Glutamatergic neuron (in vitro differentiated cells): ENCODE measurements around the gene SULT1C3. TPM values are rescaled to one million over a fixed set of nuclear protein-coding genes. Genes with fewer than 3 reads are reported as not detected.

Source experiments
- DNase-seq: peaks from one replicate; pipeline ENCODE4 v3.0.0; 2022
- H3K27ac Mint-ChIP-seq: one replicate; pipeline ENCODE4 v1.8.0; 2020; ENCODE audit warnings: mild to moderate bottlenecking, mixed read lengths, inconsistent platforms; ENCODE audit not compliant: unreplicated experiment
- H3K27me3 Mint-ChIP-seq: one replicate; pipeline ENCODE4 v1.8.0; 2020; ENCODE audit warnings: mild to moderate bottlenecking, moderate library complexity, mixed read lengths, inconsistent platforms; ENCODE audit not compliant: unreplicated experiment
- H3K36me3 Mint-ChIP-seq: one replicate; pipeline ENCODE4 v1.8.0; 2020; ENCODE audit warnings: mild to moderate bottlenecking, mixed read lengths, inconsistent platforms; ENCODE audit not compliant: unreplicated experiment
- H3K4me1 Mint-ChIP-seq: one replicate; pipeline ENCODE4 v1.8.0; 2020; ENCODE audit warnings: mild to moderate bottlenecking, low read depth, mixed read lengths, inconsistent platforms; ENCODE audit not compliant: unreplicated experiment
- H3K4me3 Mint-ChIP-seq: one replicate; pipeline ENCODE4 v1.8.0; 2020; ENCODE audit warnings: mild to moderate bottlenecking, mixed read lengths, inconsistent platforms; ENCODE audit not compliant: unreplicated experiment
- H3K9me3 Mint-ChIP-seq: one replicate; pipeline ENCODE4 v1.8.0; 2020; ENCODE audit warnings: mild to moderate bottlenecking, moderate library complexity, mixed read lengths, inconsistent platforms; ENCODE audit not compliant: unreplicated experiment
- total RNA-seq: library from RNA; stranded (reverse); fragmentation: NEBNext Ultra II Directional; extraction: Animal tissue kit (Norgen Biotek cat#: 25700); gene quantifications from one replicate; pipeline ENCODE4 v1.2.1, GENCODE V29; 2021; ENCODE audit not compliant: unreplicated experiment
- TF ChIP-seq, protein P1 (sequence below): fragments of 200-600 bp; sonication (generic); IDR thresholded peaks from one replicate; pipeline ENCODE4 v1.5.0; 2021; ENCODE audit not compliant: partially characterized antibody, unreplicated experiment

Gene SULT1C3
- total RNA-seq, 1 donor from 2014 or later: not detected

GRCh38 chr2:108220191-108220590, 19.6 kb upstream of the SULT1C3 start:
- H3K27ac Mint-ChIP-seq: no peak overlapping the region
- TF ChIP-seq, protein P1, sequence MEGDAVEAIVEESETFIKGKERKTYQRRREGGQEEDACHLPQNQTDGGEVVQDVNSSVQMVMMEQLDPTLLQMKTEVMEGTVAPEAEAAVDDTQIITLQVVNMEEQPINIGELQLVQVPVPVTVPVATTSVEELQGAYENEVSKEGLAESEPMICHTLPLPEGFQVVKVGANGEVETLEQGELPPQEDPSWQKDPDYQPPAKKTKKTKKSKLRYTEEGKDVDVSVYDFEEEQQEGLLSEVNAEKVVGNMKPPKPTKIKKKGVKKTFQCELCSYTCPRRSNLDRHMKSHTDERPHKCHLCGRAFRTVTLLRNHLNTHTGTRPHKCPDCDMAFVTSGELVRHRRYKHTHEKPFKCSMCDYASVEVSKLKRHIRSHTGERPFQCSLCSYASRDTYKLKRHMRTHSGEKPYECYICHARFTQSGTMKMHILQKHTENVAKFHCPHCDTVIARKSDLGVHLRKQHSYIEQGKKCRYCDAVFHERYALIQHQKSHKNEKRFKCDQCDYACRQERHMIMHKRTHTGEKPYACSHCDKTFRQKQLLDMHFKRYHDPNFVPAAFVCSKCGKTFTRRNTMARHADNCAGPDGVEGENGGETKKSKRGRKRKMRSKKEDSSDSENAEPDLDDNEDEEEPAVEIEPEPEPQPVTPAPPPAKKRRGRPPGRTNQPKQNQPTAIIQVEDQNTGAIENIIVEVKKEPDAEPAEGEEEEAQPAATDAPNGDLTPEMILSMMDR: no peak
- no peak overlapping the region for H3K4me3 Mint-ChIP-seq
- DNase-seq: no peak
- no peaks in the 10 kb centered on the region for H3K4me1 Mint-ChIP-seq
- H3K27me3 Mint-ChIP-seq: peaks cover 2% of the 10 kb centered on the region
- peaks cover 9% of the 10 kb centered on the region for H3K36me3 Mint-ChIP-seq
- H3K9me3 Mint-ChIP-seq: no peaks in the 10 kb centered on the region

GRCh38 chr2:108220942-108221541, 18.7 kb upstream of the SULT1C3 start:
- DNase-seq: no peak
- peaks cover 9% of the 10 kb centered on the region for H3K36me3 Mint-ChIP-seq
- TF ChIP-seq, protein P1: no peak
- no peak overlapping the region for H3K27ac Mint-ChIP-seq
- no peak overlapping the region for H3K4me3 Mint-ChIP-seq
- H3K4me1 Mint-ChIP-seq: no peaks in the 10 kb centered on the region
- no peaks in the 10 kb centered on the region for H3K9me3 Mint-ChIP-seq
- peaks cover 3% of the 10 kb centered on the region for H3K27me3 Mint-ChIP-seq

DNA sequence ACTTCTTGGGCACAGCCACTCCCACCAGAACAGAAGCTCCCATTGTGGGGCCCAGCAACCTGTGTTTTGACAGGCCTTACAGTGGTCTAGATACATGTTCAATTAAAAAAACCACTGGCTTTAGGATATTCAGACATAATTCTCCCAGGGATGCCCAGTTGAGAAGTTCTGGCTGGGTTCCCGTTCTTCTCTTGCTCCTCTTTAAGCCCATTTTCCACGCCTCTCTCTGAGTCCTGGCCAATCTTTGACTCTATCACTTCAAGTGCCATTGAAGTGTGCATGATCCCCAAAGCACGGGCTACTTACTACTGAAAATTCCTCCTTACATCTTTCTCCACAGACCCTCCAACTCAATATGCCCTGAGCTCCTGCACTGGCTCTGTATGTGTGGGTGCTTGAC, 17.5 kb upstream of the SULT1C3 start:
- Mint-ChIP-seq H3K9me3 (no peaks in the 10 kb centered on the region), H3K27me3 (peaks cover 3% of the 10 kb centered on the region), H3K4me1 (no peaks in the 10 kb centered on the region), H3K36me3 (peaks cover 9% of the 10 kb centered on the region), H3K4me3 (no peak overlapping the region), H3K27ac (no peak overlapping the region)
- TF ChIP-seq, protein P1: no peak
- no peak for DNase-seq

GRCh38 chr2:108223573-108223972, 16.2 kb upstream of the SULT1C3 start:
- no peaks in the 10 kb centered on the region for H3K9me3 Mint-ChIP-seq
- no peak overlapping the region for H3K27ac Mint-ChIP-seq
- H3K4me3 Mint-ChIP-seq: no peak overlapping the region
- H3K36me3 Mint-ChIP-seq: peaks cover 9% of the 10 kb centered on the region
- no peak for DNase-seq
- TF ChIP-seq, protein P1: no peak
- H3K27me3 Mint-ChIP-seq: peaks cover 3% of the 10 kb centered on the region
- peaks cover 1% of the 10 kb centered on the region for H3K4me1 Mint-ChIP-seq

GRCh38 chr2:108224022-108224421, 15.7 kb upstream of the SULT1C3 start:
- no peak for DNase-seq
- Mint-ChIP-seq H3K36me3 (peaks cover 9% of the 10 kb centered on the region), H3K4me3 (no peak overlapping the region), H3K4me1 (peaks cover 1% of the 10 kb centered on the region), H3K27ac (no peak overlapping the region), H3K9me3 (no peaks in the 10 kb centered on the region), H3K27me3 (peaks cover 3% of the 10 kb centered on the region)
- TF ChIP-seq, protein P1: no peak
